Common myeloid progenitor, CD34-positive (primary cell): ENCODE results near the gene SPG7.

Experiments used
- CTCF ChIA-PET: fragments of 350-600 bp; sonication (Branson Sonifier 250); formaldehyde crosslinking; loops from one replicate; lab custom pipeline; 2021; ENCODE audit warnings: antibody characterized with exemption; lab: Charles Lee
- POLR2A ChIA-PET: fragments of 350-600 bp; sonication (Branson Sonifier 250); formaldehyde crosslinking; loops from one replicate; lab custom pipeline; 2021; ENCODE audit warnings: antibody characterized with exemption; lab: Charles Lee
- DNase-seq, 3 donors: peaks; one replicate each; pipeline versions ENCODE4 v3.0.0 to v3.0.0-alpha.2; 2013
- H3K27ac ChIP-seq, 2 experiments: 1 replicate in 1 of 2; 2 replicates in 1 of 2; pipeline ENCODE4 v1.7.0; 2013; ENCODE audit warnings: inconsistent platforms in 2 of 2, low read length in 2 of 2, mild to moderate bottlenecking in 2 of 2, low read depth in 1 of 2, moderate library complexity in 1 of 2; ENCODE audit not compliant: severe bottlenecking in 2 of 2, insufficient read depth in 1 of 2, poor library complexity in 1 of 2
- H3K27me3 ChIP-seq, 5 experiments: replicated peaks in 2 of 5; 1 replicate in 3 of 5; 2 replicates in 2 of 5; pipeline versions ENCODE4 v1.6.1 to v1.7.0; 2013; ENCODE audit warnings: low read length in 4 of 5, mild to moderate bottlenecking in 2 of 5, moderate library complexity in 2 of 5, inconsistent platforms in 1 of 5; ENCODE audit not compliant: insufficient read depth in 5 of 5, control insufficient read depth in 4 of 5
- H3K36me3 ChIP-seq, 4 experiments: 1 replicate in 2 of 4; 2 replicates in 2 of 4; pipeline versions ENCODE4 v1.6.1 to v1.7.0; 2013; ENCODE audit warnings: low read length in 3 of 4, control low read depth in 1 of 4, mild to moderate bottlenecking in 1 of 4; ENCODE audit not compliant: control insufficient read depth in 4 of 4, insufficient read depth in 4 of 4
- H3K4me1 ChIP-seq, 4 experiments: 1 replicate in 3 of 4; 2 replicates in 1 of 4; pipeline versions ENCODE4 v1.6.1 to v1.7.1; 2013; ENCODE audit warnings: low read length in 3 of 4, mild to moderate bottlenecking in 3 of 4, control low read depth in 1 of 4, inconsistent platforms in 1 of 4, moderate library complexity in 1 of 4; ENCODE audit not compliant: control insufficient read depth in 4 of 4, insufficient read depth in 4 of 4; ENCODE audit errors: control extremely low read depth in 1 of 4
- H3K4me3 ChIP-seq, 7 experiments: 1 replicate in 4 of 7; 2 replicates in 3 of 7; pipeline versions ENCODE4 v1.5.1 to v1.7.0; 2013; ENCODE audit warnings: mild to moderate bottlenecking in 7 of 7, low read length in 6 of 7, moderate library complexity in 6 of 7, inconsistent platforms in 2 of 7, low read depth in 2 of 7, control low read depth in 1 of 7; ENCODE audit not compliant: insufficient read depth in 4 of 7, control insufficient read depth in 1 of 7; ENCODE audit errors: extremely low read depth in 1 of 7
- H3K9me3 ChIP-seq, 5 experiments: 1 replicate in 4 of 5; 2 replicates in 1 of 5; pipeline versions ENCODE4 v1.6.1 to v1.7.1; 2013; ENCODE audit warnings: low read length in 4 of 5, mild to moderate bottlenecking in 2 of 5, inconsistent platforms in 1 of 5, low read depth in 1 of 5, moderate library complexity in 1 of 5; ENCODE audit not compliant: control insufficient read depth in 4 of 5, insufficient read depth in 2 of 5; ENCODE audit errors: control extremely low read depth in 1 of 5
- WGBS: methylation state at CpG from one replicate; pipeline ENCODE4 v1.1.5; 2013; ENCODE audit not compliant: insufficient coverage; 5-methylcytosine and 5-hydroxymethylcytosine counted together

SPG7 gene

GRCh38 chr16:89573826-89574680 is 65.8 kb downstream of the SPG7 start:
- peaks cover 0 to 39% (median 2%) of the 10 kb centered on the region in 5 experiments for H3K27me3 ChIP-seq
- ChIA-PET CTCF (no interaction called here), POLR2A (no interaction called here)
- H3K4me1 ChIP-seq, result peaks cover 0 to 39% (median 36%) of the 10 kb centered on the region in 4 experiments
- peak overlapping the region in 3 of 7 experiments; percentile 40 to 64 (median 57) for H3K4me3 ChIP-seq
- WGBS, result 87% methylated on average over 30 of the region's 31 CpGs
- no peak overlapping the region for H3K27ac ChIP-seq
- H3K9me3 ChIP-seq, result peaks cover 0 to 6% (median 0%) of the 10 kb centered on the region in 5 experiments
- DNase-seq, result no peak
- H3K36me3 ChIP-seq, result no peaks in the 10 kb centered on the region

- no peak overlapping the region for H3K27ac ChIP-seq
- WGBS, result under 1% methylated on average over 41 of the region's 55 CpGs
These were observed 66.6 kb downstream of the SPG7 start for GRCh38 chr16:89574681-89575246.

GRCh38 chr16:89575247-89576152 is 67.3 kb downstream of the SPG7 start, which contains the start of gene CPNE7:
TSS of gene CPNE7 (plus strand) at chr16:89575758. CDS start at chr16:89575898, 140 bp downstream.
- ChIA-PET POLR2A (no interaction called here), CTCF (interaction anchor here (0.7 to 1.2 kb wide), 4 partner anchors 27 to 122 kb away, joined by 3 to 4 read pairs (median 3); no protein-coding TSS in a partner anchor)
- Histone ChIP-seq H3K4me3 (peak within 1 kb of the TSS; percentile 1 to 64 (median 37)), H3K36me3 (no peaks in the 10 kb centered on the region), H3K4me1 (peaks cover 0 to 39% (median 36%) of the 10 kb centered on the region in 4 experiments), H3K27me3 (peaks cover 0 to 39% (median 2%) of the 10 kb centered on the region in 5 experiments), H3K9me3 (peaks cover 0 to 9% (median 0%) of the 10 kb centered on the region in 5 experiments), H3K27ac (no peak within 1 kb of the TSS)
- DNase-seq, result peak in 2 of 3 donors; percentile 22 to 26
- WGBS, result under 1% methylated on average over 79 of the region's 103 CpGs

More at GRCh38 chr16:89574681-89575246, 66.6 kb downstream of the SPG7 start:
- H3K4me1 ChIP-seq, result peaks cover 0 to 39% (median 36%) of the 10 kb centered on the region in 4 experiments
- ChIA-PET CTCF (no interaction called here), POLR2A (no interaction called here)
- H3K27me3 ChIP-seq, result peaks cover 0 to 39% (median 2%) of the 10 kb centered on the region in 5 experiments
- no peaks in the 10 kb centered on the region for H3K36me3 ChIP-seq
- H3K9me3 ChIP-seq, result peaks cover 0 to 9% (median 0%) of the 10 kb centered on the region in 5 experiments
- peak overlapping the region in 6 of 7 experiments; percentile 23 to 64 (median 38) for H3K4me3 ChIP-seq
- DNase-seq, result peak; percentile 67 to 78 (median 75)

GRCh38 chr16:89576153-89577054 is 68.2 kb downstream of the SPG7 start:
- ChIA-PET CTCF (interaction anchor here (0.7 to 1.2 kb wide), 4 partner anchors 26 to 121 kb away, joined by 3 to 4 read pairs (median 3); no protein-coding TSS in a partner anchor), POLR2A (no interaction called here)
- no peak for DNase-seq
- H3K4me1 ChIP-seq, result peaks cover 0 to 36% (median 33%) of the 10 kb centered on the region in 4 experiments
- 32% methylated on average over 68 of the region's 89 CpGs for WGBS
- peak overlapping the region in 2 of 7 experiments; percentile 33 to 57 for H3K4me3 ChIP-seq
- no peaks in the 10 kb centered on the region for H3K36me3 ChIP-seq
- no peak overlapping the region for H3K27ac ChIP-seq
- peaks cover 0 to 9% (median 0%) of the 10 kb centered on the region in 5 experiments for H3K9me3 ChIP-seq
- peaks cover 0 to 39% (median 2%) of the 10 kb centered on the region in 5 experiments for H3K27me3 ChIP-seq

- Histone ChIP-seq H3K9me3 (peaks cover 0 to 9% (median 0%) of the 10 kb centered on the region in 5 experiments), H3K36me3 (no peaks in the 10 kb centered on the region), H3K4me1 (peaks cover 0 to 32% (median 27%) of the 10 kb centered on the region in 4 experiments), H3K27me3 (peaks cover 0 to 39% (median 2%) of the 10 kb centered on the region in 5 experiments), H3K4me3 (no peak overlapping the region), H3K27ac (no peak overlapping the region)
- no peak for DNase-seq
- ChIA-PET POLR2A (no interaction called here), CTCF (no interaction called here)
- 93% methylated on average over 21 of the region's 25 CpGs for WGBS
These were observed 69.0 kb downstream of the SPG7 start for GRCh38 chr16:89577055-89577759.
